NCI-H524 treated with DMSO at 0.1 percent for 48 hours (cell line): ENCODE results near the gene SORCS3.

Experiments
- DNase-seq: peaks from one replicate; lab custom pipeline; 2025; lab: John Stamatoyannopoulos, UW

SORCS3 gene

DNA sequence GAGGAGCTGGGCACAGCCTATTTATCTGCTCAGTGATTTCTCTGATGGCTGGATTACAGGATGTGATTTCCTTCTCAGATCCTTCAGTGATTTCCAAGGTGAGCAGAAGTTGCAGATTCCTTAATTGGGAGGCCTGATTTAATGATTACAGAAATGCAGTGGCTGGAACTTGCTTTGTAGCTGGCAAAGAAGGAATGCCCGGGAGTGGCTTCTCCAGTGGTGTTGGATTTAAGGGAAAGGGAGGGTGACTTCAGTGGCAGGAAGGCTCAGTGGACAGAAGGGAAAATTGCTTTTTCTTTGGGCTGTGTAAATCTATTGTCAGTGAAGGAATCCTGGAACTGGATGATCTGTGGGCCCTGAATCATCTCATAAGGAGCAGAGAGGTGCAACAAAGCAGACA is 5.1 kb downstream of the SORCS3 start:
- DNase-seq, result no peak

DNA sequence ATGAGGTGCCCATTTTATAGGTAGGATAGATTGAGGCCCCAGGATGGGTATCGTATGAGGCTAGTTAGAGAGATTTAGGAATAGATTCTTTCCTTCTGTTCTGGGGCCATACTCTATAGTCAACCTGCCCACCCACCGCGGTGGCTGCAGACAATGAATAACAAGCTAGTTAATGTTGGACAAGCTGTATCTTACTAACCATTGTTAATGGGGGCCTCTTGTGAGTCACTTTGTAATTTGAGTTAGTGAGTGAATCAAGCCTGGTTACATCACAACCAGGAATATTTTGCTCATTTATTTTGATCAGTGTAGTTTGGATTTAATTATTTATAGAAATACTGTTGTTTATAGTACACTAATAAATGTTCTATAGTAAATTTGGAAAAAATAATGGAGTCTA is 7.3 kb downstream of the SORCS3 start:
- DNase-seq, result no peak

DNA sequence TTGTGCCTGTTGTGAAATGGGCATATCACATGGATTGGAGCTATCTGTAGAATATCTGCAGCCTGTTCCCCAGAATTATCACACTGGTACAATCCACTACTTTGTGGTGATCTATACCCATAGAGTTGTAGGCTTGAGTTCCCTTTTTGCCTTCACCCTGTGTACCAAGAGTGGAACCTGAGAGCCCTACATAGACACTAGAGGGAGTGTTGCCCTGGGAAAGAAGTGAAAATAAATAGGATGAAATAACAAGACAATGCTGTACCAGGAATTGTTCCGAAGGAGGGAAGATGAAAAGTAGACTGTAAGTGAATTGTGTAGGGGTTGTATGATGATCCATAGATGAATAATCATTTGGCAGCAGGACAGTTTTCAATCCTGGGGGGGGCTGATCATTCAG is 9.0 kb downstream of the SORCS3 start:
- no peak for DNase-seq

DNA sequence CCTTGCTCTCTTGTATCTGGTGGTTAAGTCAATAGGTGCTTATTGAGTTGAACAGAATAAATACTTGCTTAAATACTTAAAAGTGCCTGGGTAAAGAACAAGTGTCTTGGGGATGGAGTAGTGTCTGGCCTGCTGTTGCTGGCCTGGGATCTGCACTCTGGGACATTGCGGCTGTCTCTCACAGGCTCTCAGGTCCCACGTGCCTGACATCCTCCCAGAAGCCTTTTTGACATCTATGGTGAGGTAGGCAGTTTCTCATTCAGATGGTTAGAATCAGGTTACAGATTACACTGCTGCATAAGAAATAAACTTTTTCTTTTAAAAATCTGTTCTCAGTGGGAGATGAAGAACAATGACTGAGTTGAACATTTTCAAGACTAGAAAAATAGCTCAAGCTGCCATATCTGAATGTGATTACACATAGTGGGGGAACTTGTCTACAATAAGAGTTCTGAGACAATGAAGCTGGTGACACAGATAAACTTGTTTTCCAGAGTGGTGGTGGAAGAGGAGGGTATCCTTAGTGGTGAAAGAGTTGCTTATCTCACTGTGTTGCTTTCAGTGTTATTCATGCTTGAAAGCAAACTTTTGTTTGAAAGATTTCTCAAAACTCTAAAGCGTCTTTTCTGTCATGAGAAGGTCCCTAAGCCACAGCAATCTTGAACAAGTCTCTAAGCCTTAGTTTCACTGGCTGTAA is 9.7 kb downstream of the SORCS3 start:
- DNase-seq, result no peak

DNA sequence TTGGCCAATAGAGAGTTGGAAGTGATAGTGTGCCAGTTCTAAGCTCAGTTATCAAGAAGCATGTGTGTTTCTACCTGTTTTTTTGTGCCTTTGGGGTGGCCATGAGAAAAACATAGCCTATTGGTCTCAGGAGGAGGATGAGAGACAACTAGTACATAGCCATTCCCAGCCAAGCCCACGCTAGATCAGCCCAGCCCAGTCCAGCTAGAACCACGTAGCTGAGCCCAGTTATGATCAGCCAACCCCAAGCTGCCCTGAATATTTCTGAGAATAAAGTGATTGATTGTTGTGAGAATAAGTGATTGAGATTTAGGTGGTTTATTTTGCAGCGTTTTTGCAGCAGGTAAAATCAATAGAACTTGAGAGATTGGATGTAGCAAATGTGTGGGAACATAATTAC is 15.9 kb downstream of the SORCS3 start:
- no peak for DNase-seq

DNA sequence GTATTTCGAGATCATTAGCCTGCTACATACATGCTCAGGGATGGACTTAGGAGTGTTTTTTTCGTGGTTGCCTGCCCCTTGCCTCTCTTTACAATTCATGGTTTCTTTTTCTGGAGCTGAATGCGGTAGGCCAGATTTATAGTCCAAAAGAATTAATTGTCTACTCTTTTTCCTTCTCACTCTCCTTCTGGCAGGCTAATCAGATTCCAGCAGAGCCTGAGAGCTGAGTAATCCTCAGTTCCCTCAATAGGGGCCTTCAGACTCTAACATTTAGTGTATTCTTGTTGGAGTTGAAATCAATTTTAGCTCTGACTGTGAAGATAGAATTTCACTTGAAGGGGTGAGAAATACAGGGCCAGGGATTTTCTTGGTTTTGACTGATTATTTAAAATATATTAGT is 16.4 kb downstream of the SORCS3 start:
- no peak for DNase-seq

DNA sequence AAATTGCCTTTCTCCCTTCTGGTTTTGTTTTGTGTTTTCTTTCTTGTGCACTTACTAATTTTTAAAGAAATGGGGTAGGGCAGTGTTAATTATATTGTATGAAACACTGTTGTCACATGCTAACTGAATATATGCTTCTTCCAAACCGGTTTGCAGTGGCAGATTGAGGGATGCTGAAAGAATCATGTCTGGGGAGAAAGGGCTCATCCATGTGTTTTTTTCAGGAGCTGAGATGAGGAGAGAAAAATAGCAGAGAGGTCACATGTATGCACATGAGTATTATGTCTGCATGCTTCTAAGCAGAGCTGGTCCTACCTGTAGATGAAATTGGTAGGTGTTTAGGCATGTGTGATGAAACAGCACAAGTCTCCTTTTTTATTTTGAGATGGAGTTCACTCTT is 17.0 kb downstream of the SORCS3 start:
- no peak for DNase-seq

DNA sequence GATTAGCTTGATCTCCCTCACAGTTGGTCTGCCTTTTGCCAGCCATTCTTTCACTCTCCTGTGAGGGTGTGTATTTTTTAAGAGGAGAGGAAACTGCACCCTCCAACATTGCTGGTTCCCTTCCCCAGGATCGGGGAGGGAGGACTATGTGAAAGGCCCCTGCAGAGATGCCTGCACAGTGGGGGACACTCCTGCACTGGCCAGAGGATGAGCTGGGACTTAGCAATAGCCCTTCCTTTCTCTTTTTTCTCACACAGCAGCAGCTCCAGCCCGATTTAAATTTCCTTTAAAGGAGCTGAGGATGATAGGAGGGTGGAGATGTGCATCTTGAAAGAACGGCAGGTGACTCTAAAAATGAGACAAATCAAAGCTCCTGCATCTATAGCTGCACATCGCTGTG is 18.7 kb downstream of the SORCS3 start:
- no peak for DNase-seq

DNA sequence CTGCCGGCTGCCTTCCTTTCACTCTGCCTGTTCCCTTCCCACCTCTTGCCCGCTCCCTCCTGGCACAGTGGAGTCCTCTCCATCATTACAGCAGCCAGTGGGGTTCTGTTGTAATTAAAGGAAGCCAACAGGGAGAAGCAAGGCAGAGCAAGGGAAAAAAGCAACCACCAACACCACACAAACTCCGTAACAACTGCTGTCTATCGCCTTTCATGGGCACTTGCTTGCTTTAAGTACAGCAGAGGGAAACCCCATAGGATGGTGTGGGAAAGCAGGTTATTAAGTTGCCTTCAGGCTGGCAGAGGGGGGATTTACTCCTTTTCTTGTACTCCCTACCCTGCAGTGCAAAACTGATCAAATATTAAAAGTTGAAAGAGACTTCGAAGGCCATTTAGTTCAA is 22.0 kb downstream of the SORCS3 start:
- DNase-seq, result no peak

DNA sequence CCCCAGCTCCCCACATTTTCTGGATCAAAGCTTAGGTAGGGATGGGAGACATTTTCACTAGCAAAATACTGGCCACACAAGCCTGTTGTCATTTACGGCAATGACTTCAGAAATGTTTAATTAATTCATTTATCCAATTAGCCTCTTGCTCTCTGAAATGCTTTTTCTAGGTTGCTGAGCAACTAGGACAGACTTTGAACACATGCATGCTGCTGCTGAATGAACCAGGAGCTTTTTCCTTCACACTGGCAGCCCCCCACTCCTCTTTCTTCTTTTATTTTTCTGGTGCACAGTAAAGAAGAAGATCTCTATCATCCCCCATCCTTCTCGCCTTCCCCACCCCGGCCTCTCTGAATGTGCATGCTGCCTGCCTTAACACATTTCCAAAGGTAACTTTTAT is 22.5 kb downstream of the SORCS3 start:
- DNase-seq, result no peak

DNA sequence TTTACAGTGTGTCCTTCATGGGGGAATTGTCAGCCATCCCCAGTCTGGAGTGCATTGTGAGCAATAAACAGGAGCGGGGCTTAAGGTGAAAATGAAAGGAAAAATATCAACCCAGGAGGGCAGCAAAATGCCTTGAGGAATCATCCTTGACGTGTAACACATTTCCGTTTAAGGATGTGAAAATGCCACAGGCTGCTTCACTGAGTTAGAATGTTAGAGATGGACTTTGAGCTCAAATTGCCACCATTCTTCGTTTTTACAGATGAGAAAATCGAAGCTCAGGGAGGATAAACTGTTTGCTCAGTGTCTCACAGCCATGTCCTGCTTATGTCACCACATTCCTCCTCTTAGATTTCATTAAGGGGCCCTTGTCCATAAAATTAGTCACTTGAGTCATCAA is 23.1 kb downstream of the SORCS3 start:
- no peak for DNase-seq

DNA sequence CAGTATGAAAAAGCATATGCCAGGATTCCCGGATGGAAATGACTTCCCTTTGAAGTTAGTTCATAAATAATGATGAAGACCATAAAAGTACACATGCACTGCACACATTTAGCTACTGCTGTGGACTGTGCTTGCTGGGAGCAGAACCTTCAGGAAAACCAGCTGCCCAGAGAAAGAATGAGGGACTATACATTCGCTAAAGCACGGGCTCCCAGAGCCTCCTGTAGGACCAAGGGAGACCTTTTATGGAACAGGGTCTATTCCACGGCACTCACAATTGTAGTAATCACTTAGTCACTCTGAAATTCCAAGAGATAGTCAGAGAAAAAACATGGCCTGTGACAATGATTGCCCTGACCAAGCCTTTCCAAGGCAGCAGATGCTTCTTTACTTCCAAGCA is 24.1 kb downstream of the SORCS3 start:
- no peak for DNase-seq

DNA sequence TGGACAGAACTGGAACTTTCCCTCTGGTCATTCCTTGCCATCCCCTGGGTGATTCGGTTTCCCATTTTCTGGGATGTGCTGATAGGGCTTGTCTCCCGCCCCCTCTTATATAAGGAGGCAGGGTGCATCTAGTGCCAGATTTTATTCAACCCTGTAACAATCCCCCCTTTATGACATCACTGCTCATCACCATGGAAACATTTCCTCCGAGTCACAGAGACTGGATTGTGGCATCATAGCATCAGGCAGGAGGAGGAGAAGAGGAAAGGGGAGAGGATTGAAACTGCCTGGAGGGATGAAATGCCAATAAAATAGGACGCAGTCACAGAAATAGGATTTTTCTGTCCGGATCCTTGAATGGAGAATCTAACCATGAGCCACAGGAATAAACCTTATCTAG is 25.0 kb downstream of the SORCS3 start:
- DNase-seq, result no peak

DNA sequence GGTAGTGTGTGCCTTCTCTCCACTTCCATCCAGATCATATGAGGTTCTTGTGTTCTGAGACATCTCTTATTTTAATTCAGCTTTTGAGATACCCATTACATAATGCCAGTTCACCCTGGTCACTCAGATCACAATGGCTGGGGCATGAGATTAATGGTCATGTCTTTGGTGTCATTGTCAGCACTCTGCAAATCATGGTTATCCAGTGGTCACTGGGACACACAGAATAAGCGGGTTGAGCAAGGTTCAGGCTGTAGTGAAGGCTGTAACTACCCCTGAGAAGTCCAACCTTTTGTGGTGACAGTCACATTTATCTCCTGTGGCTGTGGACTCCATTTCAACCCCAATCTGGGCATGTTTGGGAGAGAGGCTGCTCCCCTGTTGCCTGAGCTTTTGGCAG is 35.8 kb downstream of the SORCS3 start:
- no peak for DNase-seq

DNA sequence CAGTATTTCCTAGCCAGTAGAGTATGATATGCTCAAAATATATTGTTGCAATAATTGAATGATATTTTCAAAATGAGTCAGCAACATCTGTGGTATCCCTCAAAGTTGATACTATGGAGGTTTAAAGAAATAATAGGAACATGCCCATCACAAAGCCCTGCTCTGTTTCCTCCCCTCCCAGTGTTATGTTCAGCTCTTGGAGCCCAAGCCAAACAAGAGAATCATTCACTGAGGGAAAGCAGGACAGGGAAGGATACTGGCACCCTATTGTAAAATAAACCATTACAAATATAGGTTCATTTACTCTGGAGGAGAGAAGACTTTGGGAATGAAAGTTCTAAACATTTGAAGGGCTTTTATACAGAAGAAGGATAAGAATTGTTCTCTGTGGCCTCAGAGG is 37.6 kb downstream of the SORCS3 start:
- DNase-seq, result no peak

DNA sequence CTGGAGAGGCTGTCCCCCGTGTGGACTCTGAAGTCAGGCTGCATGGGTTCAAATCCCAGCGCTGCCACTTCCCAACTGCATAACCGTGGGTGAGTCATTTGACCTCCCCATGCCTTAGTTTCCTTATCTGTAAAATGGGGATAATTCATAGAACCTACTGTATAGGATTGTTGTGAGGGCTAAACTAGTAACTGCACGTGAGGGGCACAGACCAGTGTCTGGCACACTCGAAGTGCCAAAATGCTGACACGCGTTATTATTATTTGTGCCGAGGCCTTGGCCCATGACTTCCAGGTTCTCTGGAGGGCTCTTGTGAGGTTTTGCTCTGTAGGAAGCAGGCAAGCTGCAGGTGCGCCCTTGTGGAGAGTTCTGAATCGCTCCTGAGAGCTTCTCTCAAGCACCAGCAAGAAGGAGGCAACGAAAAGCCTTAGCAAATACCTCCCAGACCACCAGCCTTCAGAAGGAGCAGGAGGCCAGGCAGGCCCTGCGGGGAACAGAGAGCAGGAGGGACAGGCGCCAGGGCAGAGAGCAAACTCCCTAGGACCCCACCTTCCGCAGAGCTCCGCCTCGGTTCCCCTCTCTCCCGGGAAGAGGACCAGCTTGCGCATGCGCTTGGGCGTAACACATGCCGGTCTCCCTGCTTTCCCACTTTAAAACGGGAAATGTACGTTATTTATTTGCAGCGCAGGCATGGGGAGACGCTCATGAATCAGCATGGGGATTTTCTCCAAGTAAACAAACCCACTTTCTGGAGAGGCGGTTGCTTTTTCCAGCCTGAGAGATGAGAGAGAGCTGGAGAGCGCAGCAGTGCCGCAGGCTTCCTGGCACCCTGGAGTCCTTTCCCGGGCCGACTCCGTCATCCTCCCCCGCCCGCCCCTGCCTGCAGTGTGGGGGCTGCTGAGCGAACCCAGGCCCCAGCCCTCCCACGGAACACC is 39.6 kb downstream of the SORCS3 start:
- DNase-seq, result no peak

DNA sequence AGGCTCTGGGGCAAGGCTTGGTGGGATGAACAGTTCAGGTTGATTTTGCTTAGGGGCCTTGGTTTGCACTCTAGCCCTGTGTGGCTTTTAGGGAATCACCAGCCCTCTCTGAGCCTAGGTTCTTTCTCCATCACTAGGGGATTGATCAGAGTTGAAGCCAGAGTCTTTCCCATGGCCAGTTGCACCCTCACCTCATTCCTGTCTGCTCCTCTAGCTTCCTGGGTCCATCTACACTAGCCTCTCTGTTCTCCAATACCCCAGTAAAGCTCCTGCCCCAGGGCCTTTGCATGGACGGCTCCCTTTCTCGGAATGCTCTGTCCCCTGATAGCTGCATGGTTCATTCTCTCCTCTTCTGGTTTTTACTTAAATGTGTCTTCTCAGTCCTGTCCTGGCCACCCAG is 40.4 kb downstream of the SORCS3 start:
- no peak for DNase-seq

DNA sequence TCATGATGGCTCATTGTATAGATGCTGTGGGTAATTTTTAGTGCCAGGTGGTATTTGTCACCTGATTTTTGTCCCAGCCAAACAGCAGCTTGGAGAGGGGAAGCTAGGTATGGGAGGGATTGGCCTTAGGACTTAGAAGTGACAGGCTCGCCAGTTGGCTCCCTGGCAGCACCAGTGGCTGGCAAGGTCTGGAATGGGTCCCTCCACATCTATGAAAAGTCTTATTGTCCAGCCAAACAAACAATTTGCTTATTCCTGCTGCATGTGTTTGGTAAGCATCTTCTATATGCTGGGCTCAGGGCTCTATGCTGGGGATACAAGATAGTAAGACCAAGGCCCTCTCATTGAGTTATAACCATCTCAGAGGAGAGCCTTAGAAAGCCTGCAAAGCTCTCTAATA is 42.5 kb downstream of the SORCS3 start:
- DNase-seq, result no peak

DNA sequence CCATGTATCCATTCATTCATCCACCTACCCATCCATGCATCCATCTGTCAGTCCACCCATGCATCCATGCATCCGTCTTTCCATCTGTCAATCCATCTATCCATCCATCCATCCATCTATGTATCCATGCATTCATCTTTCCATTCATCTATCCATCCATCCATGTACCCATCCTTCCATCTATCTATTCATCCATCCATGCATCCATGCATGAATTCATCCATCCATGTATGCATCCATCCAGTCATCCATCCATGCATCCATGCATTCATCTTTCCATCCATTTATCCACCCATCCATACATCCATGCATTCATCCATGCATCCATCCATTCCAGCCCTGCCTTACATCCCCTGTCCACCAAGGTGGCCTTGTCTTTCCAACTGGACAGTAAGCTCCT is 45.7 kb downstream of the SORCS3 start:
- no peak for DNase-seq

DNA sequence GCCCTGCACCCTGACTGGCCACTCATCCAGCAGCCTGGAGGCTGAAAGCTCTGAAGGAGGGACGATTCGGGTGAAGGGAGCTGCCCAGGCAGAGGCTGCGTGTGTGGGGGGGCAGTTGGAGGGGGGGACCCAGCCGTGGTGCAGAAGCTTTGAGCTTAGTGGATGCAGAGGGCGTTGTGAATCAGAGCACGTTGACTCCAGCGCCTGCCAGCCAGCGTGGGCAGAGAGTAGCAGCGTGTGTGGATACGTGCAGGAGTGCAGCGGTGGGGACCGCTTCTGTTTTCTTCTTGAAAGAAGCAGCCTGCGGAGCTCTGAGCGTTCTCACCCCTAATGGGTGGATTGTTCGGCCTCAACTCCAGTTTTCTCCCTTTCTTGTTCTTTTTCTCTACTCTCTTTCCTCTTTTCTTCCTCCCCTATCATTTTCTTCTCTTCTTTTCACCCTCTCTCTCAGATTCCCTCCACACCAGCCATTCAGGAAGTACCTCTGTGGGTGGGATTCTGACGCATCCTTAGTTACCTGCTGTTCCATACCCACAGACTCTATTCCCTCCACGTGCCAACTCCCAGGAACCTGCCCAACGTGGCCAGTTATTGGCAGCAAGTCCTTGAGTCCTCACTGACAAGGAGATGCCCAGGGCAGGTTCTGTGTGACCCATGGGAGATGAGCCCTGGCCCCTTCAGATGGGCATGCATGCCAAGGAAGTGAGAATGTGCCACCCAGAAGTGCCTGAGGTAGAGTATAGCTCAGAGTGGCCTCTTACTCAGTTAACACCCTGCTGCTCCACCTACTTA is 47.4 kb downstream of the SORCS3 start:
- DNase-seq, result no peak

DNA sequence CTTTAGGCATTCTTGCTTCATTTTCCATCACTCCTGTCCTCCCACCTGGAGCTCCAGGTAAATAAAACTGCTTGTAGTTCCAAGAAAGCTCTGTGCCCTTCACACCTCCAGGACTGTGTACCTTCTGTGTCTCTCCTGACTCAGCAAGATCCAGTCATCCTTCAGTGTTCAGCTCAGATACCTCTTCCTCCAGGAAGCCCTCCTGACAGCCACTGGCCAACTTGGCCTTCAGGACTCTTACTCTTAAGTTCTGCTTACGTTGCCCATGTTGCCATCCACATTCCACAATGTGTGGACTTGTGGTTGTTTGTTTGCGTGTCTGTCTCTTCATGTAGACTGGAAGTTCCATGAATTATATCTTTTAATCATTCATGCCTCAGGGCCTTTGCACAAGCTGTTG is 48.0 kb downstream of the SORCS3 start:
- DNase-seq, result no peak

DNA sequence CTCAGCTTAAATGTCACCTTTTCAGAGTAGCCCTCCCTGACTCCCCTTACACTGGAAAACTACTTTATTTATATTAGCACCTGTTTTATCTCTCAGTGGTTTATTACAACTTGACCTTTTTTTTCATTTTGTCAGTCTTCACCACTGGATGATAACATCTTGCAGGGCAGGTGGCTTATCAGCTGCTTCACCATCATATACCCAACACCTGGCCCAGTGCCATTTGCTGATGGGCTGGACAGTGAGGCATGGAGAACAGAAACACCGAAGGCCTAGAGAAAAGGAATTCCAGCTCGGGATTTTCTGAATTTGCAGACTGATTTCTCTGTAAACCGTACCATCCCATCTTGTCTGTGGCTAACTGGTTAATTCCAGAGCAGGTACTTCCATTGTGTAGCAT is 48.5 kb downstream of the SORCS3 start:
- DNase-seq, result no peak

DNA sequence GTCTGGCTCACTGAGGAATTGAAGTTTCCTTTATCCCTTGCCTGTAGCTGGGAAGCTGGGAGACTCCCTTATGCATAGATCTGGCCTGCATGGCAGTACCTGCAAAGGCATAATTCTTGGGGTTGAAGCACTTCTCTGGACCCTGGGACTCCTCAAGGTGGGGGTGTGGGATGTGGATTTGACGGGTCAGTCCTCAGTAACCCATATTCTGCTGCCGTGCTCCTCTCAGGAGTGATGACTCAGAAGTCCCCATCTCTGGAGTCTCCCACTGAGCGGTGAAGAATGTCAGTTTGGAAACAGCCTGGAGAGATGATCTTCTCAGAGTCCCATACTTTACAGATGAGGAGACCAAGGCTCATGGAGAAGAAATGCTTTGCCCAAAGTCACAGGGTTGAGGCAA is 49.0 kb downstream of the SORCS3 start:
- no peak for DNase-seq
